HG03135 (cell line): ENCODE results near the gene ZNF322.

Experiments
- ATAC-seq: cut with Tn5 transposase; IDR thresholded peaks from one replicate; pipeline ENCODE4 v1.9.1; 2021; ENCODE audit warnings: mild to moderate bottlenecking, moderate library complexity; ENCODE audit not compliant: unreplicated experiment

ZNF322 gene

GRCh38 chr6:26593278-26594130 lies 66.0 kb downstream of the ZNF322 start:
- ATAC-seq = no peak

GRCh38 chr6:26592649-26593048 lies 66.9 kb downstream of the ZNF322 start:
- ATAC-seq = no peak

GRCh38 chr6:26588965-26589364 lies 70.6 kb downstream of the ZNF322 start:
- ATAC-seq = no peak
